Liver (tissue), 9 donors: ENCODE results near the gene PEAK3. TPM values are rescaled to one million over a fixed set of nuclear protein-coding genes. Genes with fewer than 3 reads are reported as not detected.

Experiments
- DNase-seq: peaks from one replicate; pipeline ENCODE4 v3.0.0-alpha.2; 2017; ENCODE audit warnings: low spot score
- H3K27ac ChIP-seq, 2 donors: one replicate each; pipeline ENCODE4 v1.7.0; 2013; ENCODE audit warnings: inconsistent platforms in 2 of 2, low read length in 2 of 2, control low read depth in 1 of 2, low read depth in 1 of 2, mild to moderate bottlenecking in 1 of 2
- H3K27me3 ChIP-seq, 4 donors: one replicate each; pipeline versions ENCODE4 v1.6.1 to v1.7.0; 2013; ENCODE audit warnings: low read length in 3 of 4, inconsistent platforms in 1 of 4, mild to moderate bottlenecking in 1 of 4, moderate library complexity in 1 of 4; ENCODE audit not compliant: control insufficient read depth in 4 of 4, insufficient read depth in 4 of 4
- H3K36me3 ChIP-seq, 4 donors: one replicate each; pipeline versions ENCODE4 v1.6.1 to v1.7.0; 2013; ENCODE audit warnings: low read length in 3 of 4, mild to moderate bottlenecking in 3 of 4, low read depth in 1 of 4, moderate library complexity in 1 of 4; ENCODE audit not compliant: control insufficient read depth in 4 of 4, insufficient read depth in 3 of 4
- H3K4me1 ChIP-seq, 4 donors: one replicate each; pipeline versions ENCODE4 v1.6.1 to v1.7.0; 2013; ENCODE audit warnings: low read length in 3 of 4, mild to moderate bottlenecking in 3 of 4, moderate library complexity in 1 of 4; ENCODE audit not compliant: control insufficient read depth in 4 of 4, insufficient read depth in 4 of 4
- H3K4me3 ChIP-seq, 3 donors: one replicate each; pipeline versions ENCODE4 v1.6.1 to v1.7.0; 2013; ENCODE audit warnings: low read length in 3 of 3, control low read depth in 1 of 3, low read depth in 1 of 3, mild to moderate bottlenecking in 1 of 3
- H3K9ac ChIP-seq, 2 donors: one replicate each; pipeline ENCODE4 v1.7.0; 2013; ENCODE audit warnings: low read length in 2 of 2, mild to moderate bottlenecking in 2 of 2, moderate library complexity in 2 of 2, control low read depth in 1 of 2, low read depth in 1 of 2
- H3K9me3 ChIP-seq, 4 donors: one replicate each; pipeline versions ENCODE4 v1.6.1 to v1.7.0; 2013; ENCODE audit warnings: low read length in 3 of 4; ENCODE audit not compliant: control insufficient read depth in 4 of 4
- EGR1 ChIP-seq, 2 donors: IDR thresholded peaks; 2 replicates each; pipeline ENCODE4 v1.6.1; 2016 to 2018; ENCODE audit warnings: antibody characterized with exemption in 2 of 2, low read depth in 2 of 2
- FOXA1 ChIP-seq: IDR thresholded peaks from 2 replicates; pipeline ENCODE4 v1.6.1; 2016; ENCODE audit warnings: antibody characterized with exemption
- FOXA2 ChIP-seq: IDR thresholded peaks from 2 replicates; pipeline ENCODE4 v1.6.1; 2016; ENCODE audit warnings: antibody characterized with exemption
- GABPA ChIP-seq, 2 donors: IDR thresholded peaks in 1 of 2; conservative IDR thresholded peaks in 1 of 2; 2 replicates each; pipeline ENCODE4 v1.6.1; 2016; ENCODE audit warnings: antibody characterized with exemption in 2 of 2, mild to moderate bottlenecking in 1 of 2, moderate library complexity in 1 of 2
- HNF4A ChIP-seq, 2 donors: conservative IDR thresholded peaks; 2 replicates each; pipeline ENCODE4 v1.6.1; 2016; ENCODE audit warnings: antibody characterized with exemption in 2 of 2, mild to moderate bottlenecking in 2 of 2
- NR2F2 ChIP-seq: IDR thresholded peaks from 2 replicates; pipeline ENCODE4 v1.6.1; 2016; ENCODE audit warnings: antibody characterized with exemption
- RAD21 ChIP-seq, 2 donors: IDR thresholded peaks; 2 replicates each; pipeline ENCODE4 v1.6.1; 2016; ENCODE audit warnings: antibody characterized with exemption in 2 of 2, mild to moderate bottlenecking in 2 of 2
- RXRA ChIP-seq, 2 donors: IDR thresholded peaks; 2 replicates each; pipeline ENCODE4 v1.6.1; 2017 to 2018; ENCODE audit warnings: antibody characterized with exemption in 2 of 2, mild to moderate bottlenecking in 1 of 2
- SP1 ChIP-seq: IDR thresholded peaks from 2 replicates; pipeline ENCODE4 v1.6.1; 2018; ENCODE audit warnings: antibody characterized with exemption, mild to moderate bottlenecking
- TAF1 ChIP-seq: conservative IDR thresholded peaks from 2 replicates; pipeline ENCODE4 v1.6.1; 2016; ENCODE audit warnings: antibody characterized with exemption, mild to moderate bottlenecking
- YY1 ChIP-seq: IDR thresholded peaks from 2 replicates; pipeline ENCODE4 v1.6.1; 2016; ENCODE audit warnings: antibody characterized with exemption, mild to moderate bottlenecking
- WGBS: extraction: QIAGEN DNeasy Blood & Tissue Kit; methylation state at CpG from one replicate; pipeline ENCODE4 v1.1.7; 2013; 5-methylcytosine and 5-hydroxymethylcytosine counted together
- polyA plus RNA-seq, 2 donors: library from polyadenylated mRNA; stranded (reverse) in 1 of 2; unstranded in 1 of 2; fragments of 200-250 nt in 1 of 2; fragments of >200 nt in 1 of 2; fragmentation: Nextera tagmentation in 1 of 2; extraction: Ambion mirVana in 1 of 2; gene quantifications; one replicate each; pipeline versions ENCODE4 v1.2.1 to v1.2.3, GENCODE V29; 2013 to 2015
- total RNA-seq, 2 donors: library from RNA; depleted of rRNA; stranded (reverse); fragments of >200 nt; gene quantifications; one replicate each; pipeline ENCODE4 v1.2.3, GENCODE V29; 2014
- TF ChIP-seq, protein P1 (sequence below): IDR thresholded peaks from 2 replicates; pipeline ENCODE4 v1.6.1; 2016; ENCODE audit warnings: antibody characterized with exemption
- TF ChIP-seq, protein P2 (sequence below): IDR thresholded peaks from 2 replicates; pipeline ENCODE4 v1.6.1; 2016; ENCODE audit warnings: antibody characterized with exemption
- TF ChIP-seq, protein P3 (sequence below): IDR thresholded peaks from 2 replicates; pipeline ENCODE4 v1.6.1; 2016; ENCODE audit warnings: antibody characterized with exemption, mild to moderate bottlenecking
- donor health status: healthy.
- donor health status: healthy.
- donor health status: healthy.
- donor health status: healthy.
- donor health status: healthy.

Gene PEAK3
- total and polyA plus RNA-seq, 4 donors: 0.09 to 0.67 (median 0.31) TPM

DNA sequence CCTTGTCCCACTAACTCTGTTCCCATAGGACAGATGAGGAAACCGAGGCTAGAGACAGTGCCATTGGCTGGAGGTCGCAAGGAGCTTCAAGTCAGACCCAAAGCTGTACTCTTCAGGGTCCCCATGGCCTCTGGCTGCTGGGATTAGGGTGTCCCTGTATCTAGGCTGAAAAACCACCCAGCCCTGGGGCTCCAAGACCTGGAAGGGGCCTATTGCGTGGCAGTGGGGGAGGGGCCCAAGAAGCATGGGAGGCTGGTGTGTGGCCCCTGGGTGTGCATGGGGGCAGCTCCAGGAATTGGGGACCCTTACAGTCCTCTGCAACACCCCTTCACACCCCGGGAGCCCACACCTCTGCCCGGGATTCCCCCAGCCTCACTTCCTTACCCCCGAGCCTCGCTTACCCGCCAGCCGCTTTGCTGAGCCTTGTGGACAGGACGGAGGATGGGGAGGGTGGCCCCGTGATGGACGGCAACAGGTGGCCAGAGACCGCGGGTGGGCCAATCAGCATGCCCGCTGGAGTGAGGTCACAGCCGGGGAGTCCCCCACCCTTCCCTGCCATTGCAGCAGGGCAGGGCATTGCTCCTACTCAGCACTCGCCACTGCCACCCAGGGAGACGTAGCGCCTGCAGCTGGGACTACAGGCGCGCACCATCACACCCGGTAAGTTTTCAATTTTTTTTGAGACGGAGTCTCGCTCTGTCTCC lies 25.8 kb downstream of the PEAK3 start, which contains the start of gene JSRP1:
JSRP1 (minus strand) TSS at position 436 of the 704 bp plus-strand sequence. CDS start 1,103 bp downstream, outside the sequence.
- no peaks in the 10 kb centered on the region for H3K9me3 ChIP-seq
- H3K4me3 ChIP-seq: no peak within 1 kb of the TSS
- no peaks in the 10 kb centered on the region for H3K36me3 ChIP-seq
- DNase-seq: no peak
- no peak within 1 kb of the TSS for H3K9ac ChIP-seq
- H3K27ac ChIP-seq: no peak within 1 kb of the TSS
- WGBS: 77% methylated on average over 24 of the region's 24 CpGs
- TF ChIP-seq NR2F2 (no peak), RXRA (IDR thresholded peaks at IDR 0.05) (no peak), YY1 (no peak), RAD21 (IDR thresholded peaks at IDR 0.05) (no peak), GABPA (IDR thresholded peaks at IDR 0.05 in 1 of 2, conservative IDR thresholded peaks at IDR 0.05 in 1 of 2) (no peak), SP1 (no peak), FOXA2 (no peak), HNF4A (conservative IDR thresholded peaks at IDR 0.05) (no peak), FOXA1 (no peak), EGR1 (IDR thresholded peaks at IDR 0.05; ENCODE audit: low read depth in 2 of 2) (no peak), TAF1 (no peak)
- TF ChIP-seq, protein P1, sequence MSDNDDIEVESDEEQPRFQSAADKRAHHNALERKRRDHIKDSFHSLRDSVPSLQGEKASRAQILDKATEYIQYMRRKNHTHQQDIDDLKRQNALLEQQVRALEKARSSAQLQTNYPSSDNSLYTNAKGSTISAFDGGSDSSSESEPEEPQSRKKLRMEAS: no peak
- TF ChIP-seq, protein P2, sequence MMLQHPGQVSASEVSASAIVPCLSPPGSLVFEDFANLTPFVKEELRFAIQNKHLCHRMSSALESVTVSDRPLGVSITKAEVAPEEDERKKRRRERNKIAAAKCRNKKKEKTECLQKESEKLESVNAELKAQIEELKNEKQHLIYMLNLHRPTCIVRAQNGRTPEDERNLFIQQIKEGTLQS: no peak
- TF ChIP-seq, protein P3, sequence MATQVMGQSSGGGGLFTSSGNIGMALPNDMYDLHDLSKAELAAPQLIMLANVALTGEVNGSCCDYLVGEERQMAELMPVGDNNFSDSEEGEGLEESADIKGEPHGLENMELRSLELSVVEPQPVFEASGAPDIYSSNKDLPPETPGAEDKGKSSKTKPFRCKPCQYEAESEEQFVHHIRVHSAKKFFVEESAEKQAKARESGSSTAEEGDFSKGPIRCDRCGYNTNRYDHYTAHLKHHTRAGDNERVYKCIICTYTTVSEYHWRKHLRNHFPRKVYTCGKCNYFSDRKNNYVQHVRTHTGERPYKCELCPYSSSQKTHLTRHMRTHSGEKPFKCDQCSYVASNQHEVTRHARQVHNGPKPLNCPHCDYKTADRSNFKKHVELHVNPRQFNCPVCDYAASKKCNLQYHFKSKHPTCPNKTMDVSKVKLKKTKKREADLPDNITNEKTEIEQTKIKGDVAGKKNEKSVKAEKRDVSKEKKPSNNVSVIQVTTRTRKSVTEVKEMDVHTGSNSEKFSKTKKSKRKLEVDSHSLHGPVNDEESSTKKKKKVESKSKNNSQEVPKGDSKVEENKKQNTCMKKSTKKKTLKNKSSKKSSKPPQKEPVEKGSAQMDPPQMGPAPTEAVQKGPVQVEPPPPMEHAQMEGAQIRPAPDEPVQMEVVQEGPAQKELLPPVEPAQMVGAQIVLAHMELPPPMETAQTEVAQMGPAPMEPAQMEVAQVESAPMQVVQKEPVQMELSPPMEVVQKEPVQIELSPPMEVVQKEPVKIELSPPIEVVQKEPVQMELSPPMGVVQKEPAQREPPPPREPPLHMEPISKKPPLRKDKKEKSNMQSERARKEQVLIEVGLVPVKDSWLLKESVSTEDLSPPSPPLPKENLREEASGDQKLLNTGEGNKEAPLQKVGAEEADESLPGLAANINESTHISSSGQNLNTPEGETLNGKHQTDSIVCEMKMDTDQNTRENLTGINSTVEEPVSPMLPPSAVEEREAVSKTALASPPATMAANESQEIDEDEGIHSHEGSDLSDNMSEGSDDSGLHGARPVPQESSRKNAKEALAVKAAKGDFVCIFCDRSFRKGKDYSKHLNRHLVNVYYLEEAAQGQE: no peak
- peaks cover 7 to 30% (median 15%) of the 10 kb centered on the region in 4 donors for H3K4me1 ChIP-seq
- H3K27me3 ChIP-seq: peaks cover 0 to 22% (median 1%) of the 10 kb centered on the region in 4 donors

DNA sequence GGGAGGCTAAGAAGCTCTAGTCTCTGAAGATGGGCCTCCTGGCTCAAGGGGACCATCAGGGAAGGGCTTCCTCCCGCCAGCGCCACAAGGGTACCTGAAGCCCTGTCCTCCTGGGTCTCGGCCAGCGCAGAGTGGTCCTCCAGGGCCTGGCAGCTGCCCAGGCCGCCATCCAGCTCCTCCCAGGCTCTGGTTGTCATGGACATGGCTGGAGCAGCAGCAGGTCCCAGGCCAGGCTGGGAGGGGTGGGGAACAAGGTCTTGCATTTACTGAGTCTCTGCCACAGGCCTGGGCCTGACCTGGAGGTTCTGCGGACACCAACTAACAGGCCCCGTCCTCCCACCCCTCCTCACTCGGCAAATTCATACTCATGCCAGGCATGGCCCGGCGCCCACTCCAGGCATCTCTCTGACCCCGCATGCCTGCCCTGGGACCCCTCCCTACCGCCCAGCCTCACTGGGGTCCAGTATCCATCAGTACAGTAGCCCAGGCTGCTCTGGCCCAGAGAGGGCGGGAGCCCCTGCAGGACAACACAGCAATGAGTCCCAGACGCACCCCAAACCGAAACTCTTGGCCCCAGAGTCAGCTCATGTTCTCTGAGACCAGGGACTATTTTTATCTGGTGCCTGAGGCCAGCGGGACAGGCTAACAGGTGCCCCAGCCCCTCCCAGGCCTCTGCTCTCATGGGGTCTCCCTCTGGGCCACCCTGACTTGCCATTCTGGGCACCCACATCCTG lies 26.7 kb downstream of the PEAK3 start:
- Histone ChIP-seq H3K27ac (no peak overlapping the region), H3K36me3 (no peaks in the 10 kb centered on the region), H3K4me1 (peaks cover 8 to 38% (median 22%) of the 10 kb centered on the region in 4 donors), H3K9me3 (no peaks in the 10 kb centered on the region), H3K9ac (no peak overlapping the region), H3K27me3 (peaks cover 0 to 22% (median 1%) of the 10 kb centered on the region in 4 donors), H3K4me3 (no peak overlapping the region)
- WGBS: 93% methylated on average over 16 of the region's 16 CpGs
- no peak for DNase-seq
- TF ChIP-seq FOXA2 (no peak), YY1 (no peak)
- TF ChIP-seq, protein P1: no peak
